Lung (tissue), 12 donors: Measurements from ENCODE around the gene MTHFD2L. TPM values are rescaled to one million over a fixed set of nuclear protein-coding genes. Genes with fewer than 3 reads are reported as not detected.

ENCODE experiments used
- ATAC-seq: fragments of 200-7000 bp; cut with Tn5 transposase; one replicate; pipeline ENCODE4 v1.9.1; 2020; ENCODE audit warnings: moderate number of reproducible peaks; ENCODE audit not compliant: insufficient read depth, low FRiP score
- DNase-seq, 3 donors: peaks; one replicate each; pipeline ENCODE4 v3.0.0-alpha.2; 2013 to 2017
- H3K27ac ChIP-seq, 2 donors: one replicate each; pipeline ENCODE4 v1.5.1; 2013; ENCODE audit warnings: mild to moderate bottlenecking in 2 of 2, moderate library complexity in 2 of 2, control low read depth in 1 of 2, inconsistent platforms in 1 of 2, low read depth in 1 of 2, low read length in 1 of 2
- H3K27me3 ChIP-seq, 3 donors: one replicate each; pipeline ENCODE4 v1.5.1; 2013; ENCODE audit warnings: low read length in 2 of 3; ENCODE audit not compliant: control insufficient read depth in 3 of 3, insufficient read depth in 3 of 3
- H3K36me3 ChIP-seq, 4 donors: one replicate each; pipeline ENCODE4 v1.5.1; 2013; ENCODE audit warnings: low read length in 4 of 4, mild to moderate bottlenecking in 1 of 4, moderate library complexity in 1 of 4; ENCODE audit not compliant: control insufficient read depth in 4 of 4, insufficient read depth in 4 of 4
- H3K4me1 ChIP-seq, 5 donors: one replicate each; pipeline ENCODE4 v1.5.1; 2013; ENCODE audit warnings: low read length in 5 of 5, mild to moderate bottlenecking in 2 of 5, moderate library complexity in 1 of 5; ENCODE audit not compliant: control insufficient read depth in 5 of 5, insufficient read depth in 5 of 5
- H3K4me3 ChIP-seq: one replicate; pipeline ENCODE4 v1.5.1; 2013; ENCODE audit warnings: mild to moderate bottlenecking, control low read depth, moderate library complexity
- H3K9ac ChIP-seq, 2 donors: one replicate each; pipeline ENCODE4 v1.5.1; 2013; ENCODE audit warnings: low read length in 2 of 2, control low read depth in 1 of 2; ENCODE audit not compliant: insufficient read depth in 1 of 2
- H3K9me3 ChIP-seq, 4 donors: one replicate each; pipeline ENCODE4 v1.5.1; 2013; ENCODE audit warnings: low read length in 3 of 4, mild to moderate bottlenecking in 1 of 4, moderate library complexity in 1 of 4; ENCODE audit not compliant: control insufficient read depth in 4 of 4, insufficient read depth in 3 of 4
- CTCF ChIP-seq: IDR thresholded peaks from 2 replicates; pipeline ENCODE4 v1.5.1; 2012; ENCODE audit warnings: mild to moderate bottlenecking; ENCODE audit errors: control extremely low read depth, extremely low read depth
- WGBS, 2 donors: extraction: QIAGEN DNeasy Blood & Tissue Kit; methylation state at CpG; one replicate each; pipeline ENCODE4 v1.1.7; 2013; 5-methylcytosine and 5-hydroxymethylcytosine counted together
- polyA plus RNA-seq, 2 donors: library from polyadenylated mRNA; stranded (reverse); fragments of 200-250 nt; gene quantifications; one replicate each; pipeline ENCODE4 v1.2.1, GENCODE V29; 2013
- total RNA-seq, 2 donors: library from RNA; depleted of rRNA in 1 of 2; stranded (reverse); fragments of >200 nt in 1 of 2; gene quantifications; one replicate each; pipeline ENCODE4 v1.2.1, GENCODE V29; 2014 to 2021
- donor health status: control.
- donor health status: control.
- donor health status: Bipolar disorder and iron deficiency.
- donor health status: healthy.
- donor health status: DM: yes; HTN: yes; CAD: no.

MTHFD2L gene
- total and polyA plus RNA-seq, 4 donors, result 11.9 to 32.1 (median 15.4) TPM

GRCh38 chr4:74121643-74122579 lies 36.0 kb upstream of the MTHFD2L start:
- no peaks in the 10 kb centered on the region for H3K36me3 ChIP-seq
- DNase-seq (no peak), ATAC-seq (no peak)
- H3K4me3 ChIP-seq, result no peak overlapping the region
- no peak for TF ChIP-seq CTCF
- H3K9ac ChIP-seq, result no peak overlapping the region
- H3K27ac ChIP-seq, result no peak overlapping the region
- 79 to 95% methylated on average over 2 of the region's 2 CpGs for WGBS, 2 donors
- H3K9me3 ChIP-seq, result peaks cover 0 to 2% (median 0%) of the 10 kb centered on the region in 4 donors
- H3K27me3 ChIP-seq, result no peaks in the 10 kb centered on the region
- peaks cover 0 to 8% (median 0%) of the 10 kb centered on the region in 5 donors for H3K4me1 ChIP-seq

GRCh38 chr4:74123065-74123728 lies 34.7 kb upstream of the MTHFD2L start:
- no peaks in the 10 kb centered on the region for H3K4me1 ChIP-seq
- no peak for DNase-seq

GRCh38 chr4:74125029-74125428 lies 32.9 kb upstream of the MTHFD2L start:
- ATAC-seq (no peak), DNase-seq (no peak)
- Histone ChIP-seq H3K4me3 (no peak overlapping the region), H3K9ac (no peak overlapping the region), H3K27me3 (no peaks in the 10 kb centered on the region), H3K4me1 (no peaks in the 10 kb centered on the region), H3K27ac (no peak overlapping the region), H3K9me3 (peaks cover 0 to 2% (median 0%) of the 10 kb centered on the region in 4 donors), H3K36me3 (no peaks in the 10 kb centered on the region)
- WGBS, 2 donors, result 94 to 98% methylated on average over 1 of the region's 1 CpG
- TF ChIP-seq CTCF, result no peak

More at GRCh38 chr4:74123065-74123728, 34.7 kb upstream of the MTHFD2L start:
- 70 to 90% methylated on average over 1 of the region's 1 CpG for WGBS, 2 donors
- peaks cover 0 to 2% (median 0%) of the 10 kb centered on the region in 4 donors for H3K9me3 ChIP-seq
- ATAC-seq, result peak; percentile 58
- H3K9ac ChIP-seq, result no peak overlapping the region
- no peak overlapping the region for H3K27ac ChIP-seq
- H3K4me3 ChIP-seq, result no peak overlapping the region
- H3K27me3 ChIP-seq, result no peaks in the 10 kb centered on the region
- H3K36me3 ChIP-seq, result no peaks in the 10 kb centered on the region
- TF ChIP-seq CTCF, result no peak
